CD4-positive, alpha-beta T cell (primary cell): ENCODE data around the gene ZNF574. TPM values are rescaled to one million over a fixed set of nuclear protein-coding genes. Genes with fewer than 3 reads are reported as not detected.
"Not testable (repeated sequence)": the region's sequence is repeated elsewhere in the genome, so short reads cannot be mapped to it uniquely, and the experiment has no call there.

ENCODE experiments used
- ATAC-seq: fragments of 200-7000 bp; cut with Tn5 transposase; one replicate; pipeline ENCODE4 v1.10.0; 2022; ENCODE audit warnings: mild to moderate bottlenecking; ENCODE audit not compliant: poor library complexity
- CTCF ChIA-PET: fragments of 350-600 bp; sonication (Branson Sonifier 250); formaldehyde crosslinking; loops from one replicate; lab custom pipeline; 2021; ENCODE audit warnings: antibody characterized with exemption, inconsistent platforms; lab: Charles Lee
- POLR2A ChIA-PET: fragments of 350-600 bp; sonication (Branson Sonifier 250); formaldehyde crosslinking; loops from one replicate; lab custom pipeline; 2021; ENCODE audit warnings: antibody characterized with exemption, inconsistent platforms; lab: Charles Lee
- DNase-seq, 14 experiments: peaks; one replicate each; pipeline ENCODE4 v3.0.0-alpha.2; 2013 to 2020; ENCODE audit warnings: mixed read lengths in 2 of 14
- H3K27ac ChIP-seq, 2 donors: one replicate each; pipeline versions ENCODE4 v1.5.1 to v1.7.0; 2013; ENCODE audit warnings: low read length in 2 of 2, low read depth in 1 of 2, mild to moderate bottlenecking in 1 of 2
- H3K27me3 ChIP-seq, 2 experiments: 1 replicate in 1 of 2; 2 replicates in 1 of 2; pipeline versions ENCODE4 v1.6.1 to v1.7.0; 2013; ENCODE audit warnings: low read length in 2 of 2, control low read depth in 1 of 2, mild to moderate bottlenecking in 1 of 2, moderate library complexity in 1 of 2; ENCODE audit not compliant: insufficient read depth in 2 of 2, control insufficient read depth in 1 of 2
- H3K36me3 ChIP-seq: one replicate; pipeline ENCODE4 v1.6.1; 2013; ENCODE audit warnings: low read length, control low read depth; ENCODE audit not compliant: insufficient read depth
- H3K4me1 ChIP-seq: one replicate; pipeline ENCODE4 v1.6.1; 2013; ENCODE audit warnings: low read length, control low read depth; ENCODE audit not compliant: insufficient read depth
- H3K4me3 ChIP-seq: one replicate; pipeline ENCODE4 v1.5.1; 2013; ENCODE audit warnings: mild to moderate bottlenecking, low read length, moderate library complexity
- H3K9me3 ChIP-seq, 2 experiments: 1 replicate in 1 of 2; 2 replicates in 1 of 2; pipeline versions ENCODE4 v1.6.1 to v1.7.0; 2013; ENCODE audit warnings: low read length in 2 of 2, mild to moderate bottlenecking in 2 of 2, control low read depth in 1 of 2, moderate library complexity in 1 of 2; ENCODE audit not compliant: control insufficient read depth in 1 of 2, insufficient read depth in 1 of 2
- H3K27ac Mint-ChIP-seq: one replicate; pipeline ENCODE4 v1.8.0; 2020; ENCODE audit warnings: mixed read lengths
- H3K27me3 Mint-ChIP-seq: one replicate; pipeline ENCODE4 v1.8.0; 2021; ENCODE audit warnings: mixed read lengths
- H3K36me3 Mint-ChIP-seq: one replicate; pipeline ENCODE4 v1.8.0; 2021; ENCODE audit warnings: low read depth, mixed read lengths
- H3K4me1 Mint-ChIP-seq: one replicate; pipeline ENCODE4 v1.8.0; 2021; ENCODE audit warnings: low read depth, mixed read lengths
- H3K4me3 Mint-ChIP-seq: one replicate; pipeline ENCODE4 v1.8.0; 2020; ENCODE audit warnings: mild to moderate bottlenecking, mixed read lengths
- H3K9me3 Mint-ChIP-seq: one replicate; pipeline ENCODE4 v1.8.0; 2020; ENCODE audit warnings: mixed read lengths
- CTCF ChIP-seq: fragments of 200-600 bp; IDR thresholded peaks from one replicate; pipeline ENCODE4 v1.8.0; 2022; ENCODE audit warnings: antibody characterized with exemption, mild to moderate bottlenecking
- intact Hi-C, 2 experiments: fragments of 100-400 bp; cut with DNase I in 1 of 2; cut with micrococcal nuclease in 1 of 2; formaldehyde crosslinking; loops; one replicate each; pipeline versions ENCODE4 v1.15.1 to v1.9.0; 2023 to 2025; cut with DNase I, micrococcal nuclease
- total RNA-seq, 174 experiments: library from RNA in 2 of 174; stranded (reverse) in 2 of 174; gene quantifications; one replicate each; pipeline ENCODE4 v1.2.3 and lab custom pipeline; 2021 to 2026

ZNF574 gene
- total RNA-seq, 2 experiments from 2014 or later: 21.5 to 24.0 TPM

- H3K9me3 Mint-ChIP-seq, H3K27ac ChIP-seq, H3K4me3 Mint-ChIP-seq, H3K9me3 ChIP-seq, H3K4me1 ChIP-seq, H3K27ac Mint-ChIP-seq, H3K36me3 Mint-ChIP-seq, H3K27me3 ChIP-seq, H3K36me3 ChIP-seq, H3K4me1 Mint-ChIP-seq, H3K4me3 ChIP-seq: not testable (repeated sequence)
- peak; percentile 94 for TF ChIP-seq CTCF
- peak; percentile 80 for ATAC-seq
- intact Hi-C loops: loop anchor here in 1 of 2 experiments (5.0 kb wide), 1 partner anchor 178 kb away; no protein-coding TSS in a partner anchor
- POLR2A ChIA-PET: interaction anchor here (0.6 kb wide), 1 partner anchor 160 kb away, joined by 4 read pairs; no protein-coding TSS in a partner anchor
- peaks cover 11% of the 10 kb centered on the region for H3K27me3 Mint-ChIP-seq
- peak; percentile 27 to 85 (median 52) for DNase-seq
- CTCF ChIA-PET: interaction anchor here (0.6 to 1.5 kb wide), 12 partner anchors 8 to 328 kb away, joined by 3 to 8 read pairs (median 4); partner anchors contain the start of genes RABAC1, RPS19 and ZNF574
These were observed 41.1 kb upstream of the ZNF574 start for GRCh38 chr19:42034640-42035391.

GRCh38 chr19:42037649-42038048 lies 38.3 kb upstream of the ZNF574 start:
- Histone ChIP-seq H3K4me3 (no peak overlapping the region), H3K27me3 (peaks cover 0 to 2% of the 10 kb centered on the region in 2 experiments), H3K4me1 (peaks cover 6% of the 10 kb centered on the region), H3K9me3 (no peaks in the 10 kb centered on the region), H3K36me3 (no peaks in the 10 kb centered on the region), H3K27ac (no peak overlapping the region)
- ChIA-PET POLR2A (no interaction called here), CTCF (no interaction called here)
- Mint-ChIP-seq H3K4me1 (no peaks in the 10 kb centered on the region), H3K4me3 (no peak overlapping the region), H3K36me3 (no peaks in the 10 kb centered on the region), H3K27me3 (peaks cover 5% of the 10 kb centered on the region), H3K9me3 (no peaks in the 10 kb centered on the region), H3K27ac (no peak overlapping the region)
- ATAC-seq (no peak), DNase-seq (no peak)
- TF ChIP-seq CTCF: no peak
- intact Hi-C loops: no loop called here

- Mint-ChIP-seq H3K9me3 (no peaks in the 10 kb centered on the region), H3K36me3 (no peaks in the 10 kb centered on the region), H3K4me3 (no peak overlapping the region), H3K27me3 (peaks cover 5% of the 10 kb centered on the region), H3K27ac (no peak overlapping the region), H3K4me1 (no peaks in the 10 kb centered on the region)
- ChIA-PET CTCF (no interaction called here), POLR2A (no interaction called here)
- TF ChIP-seq CTCF: no peak
- no peak overlapping the region for H3K4me3 ChIP-seq
- intact Hi-C loops: no loop called here
- no peak for DNase-seq
- H3K9me3 ChIP-seq: no peaks in the 10 kb centered on the region
- no peak overlapping the region for H3K27ac ChIP-seq
- no peak for ATAC-seq
- peaks cover 0 to 2% of the 10 kb centered on the region in 2 experiments for H3K27me3 ChIP-seq
- H3K36me3 ChIP-seq: no peaks in the 10 kb centered on the region
- H3K4me1 ChIP-seq: peaks cover 6% of the 10 kb centered on the region
These were observed 37.3 kb upstream of the ZNF574 start for GRCh38 chr19:42038666-42039065.
